ENCODE measurements around the gene TLE1.

DNA sequence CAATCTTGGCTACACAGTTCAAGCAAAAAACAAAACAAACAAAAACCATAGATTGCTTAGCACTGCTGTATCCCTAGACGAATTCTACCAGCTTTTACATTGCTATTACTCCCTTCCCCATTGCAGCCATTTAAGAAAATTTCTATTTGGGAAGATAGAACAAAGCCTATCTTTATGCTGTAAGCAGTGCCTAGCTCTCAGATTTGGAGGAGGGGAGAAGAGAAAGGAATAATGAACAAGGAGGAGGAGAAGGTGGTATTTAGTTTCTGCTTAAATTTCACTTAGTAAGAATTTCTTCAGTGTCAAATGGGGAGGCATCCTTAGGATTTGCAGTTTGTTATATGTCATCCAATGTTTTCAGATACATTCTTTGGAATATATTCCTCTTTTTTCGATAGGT is 16.2 kb upstream of the TLE1 start:
- TF ChIP-seq, protein P1, sequence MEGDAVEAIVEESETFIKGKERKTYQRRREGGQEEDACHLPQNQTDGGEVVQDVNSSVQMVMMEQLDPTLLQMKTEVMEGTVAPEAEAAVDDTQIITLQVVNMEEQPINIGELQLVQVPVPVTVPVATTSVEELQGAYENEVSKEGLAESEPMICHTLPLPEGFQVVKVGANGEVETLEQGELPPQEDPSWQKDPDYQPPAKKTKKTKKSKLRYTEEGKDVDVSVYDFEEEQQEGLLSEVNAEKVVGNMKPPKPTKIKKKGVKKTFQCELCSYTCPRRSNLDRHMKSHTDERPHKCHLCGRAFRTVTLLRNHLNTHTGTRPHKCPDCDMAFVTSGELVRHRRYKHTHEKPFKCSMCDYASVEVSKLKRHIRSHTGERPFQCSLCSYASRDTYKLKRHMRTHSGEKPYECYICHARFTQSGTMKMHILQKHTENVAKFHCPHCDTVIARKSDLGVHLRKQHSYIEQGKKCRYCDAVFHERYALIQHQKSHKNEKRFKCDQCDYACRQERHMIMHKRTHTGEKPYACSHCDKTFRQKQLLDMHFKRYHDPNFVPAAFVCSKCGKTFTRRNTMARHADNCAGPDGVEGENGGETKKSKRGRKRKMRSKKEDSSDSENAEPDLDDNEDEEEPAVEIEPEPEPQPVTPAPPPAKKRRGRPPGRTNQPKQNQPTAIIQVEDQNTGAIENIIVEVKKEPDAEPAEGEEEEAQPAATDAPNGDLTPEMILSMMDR (IDR thresholded peaks at IDR 0.05), result no peak
- no peak for TF ChIP-seq POLR2A (IDR thresholded peaks at IDR 0.05)

All from Peyer's patch (tissue), 4 donors.